Activated CD4-positive, alpha-beta T cell treated with anti-CD3 and anti-CD28 coated beads, Interleukin-2, amount 50 U/mL, for 4 hours (primary cell): ENCODE data around the gene SHLD1.

Source experiments
- DNase-seq, 2 experiments: peaks; one replicate each; pipeline ENCODE4 v3.0.0-alpha.2; 2020

Gene SHLD1

GRCh38 chr20:5821627-5822215 is 71.5 kb downstream of the SHLD1 start:
- DNase-seq = no peak

GRCh38 chr20:5822569-5822968 is 72.4 kb downstream of the SHLD1 start:
- DNase-seq = no peak

- no peak for DNase-seq
Observed at GRCh38 chr20:5825130-5825719, 75.0 kb downstream of the SHLD1 start.

- DNase-seq = no peak
Observed at GRCh38 chr20:5827098-5827853, 77.1 kb downstream of the SHLD1 start.

GRCh38 chr20:5827861-5828260 is 77.7 kb downstream of the SHLD1 start:
- no peak for DNase-seq

GRCh38 chr20:5829241-5829809 is 79.1 kb downstream of the SHLD1 start:
- no peak for DNase-seq

- no peak for DNase-seq
Observed at GRCh38 chr20:5831539-5832237, 81.5 kb downstream of the SHLD1 start.

- no peak for DNase-seq
Observed at GRCh38 chr20:5833309-5833941, 83.2 kb downstream of the SHLD1 start.

- no peak for DNase-seq
Observed at GRCh38 chr20:5834436-5835005, 84.3 kb downstream of the SHLD1 start.

- DNase-seq = peak; percentile 10 to 11
Observed at GRCh38 chr20:5835321-5835821, 85.2 kb downstream of the SHLD1 start.

GRCh38 chr20:5835871-5836270 is 85.7 kb downstream of the SHLD1 start:
- no peak for DNase-seq

GRCh38 chr20:5836569-5836968 is 86.4 kb downstream of the SHLD1 start:
- no peak for DNase-seq

- no peak for DNase-seq
Observed at GRCh38 chr20:5840411-5841002, 90.3 kb downstream of the SHLD1 start.

GRCh38 chr20:5841522-5841921 is 91.3 kb downstream of the SHLD1 start:
- DNase-seq = no peak

- DNase-seq = no peak
Observed at GRCh38 chr20:5842465-5842864, 92.3 kb downstream of the SHLD1 start.

GRCh38 chr20:5843054-5843592 is 92.9 kb downstream of the SHLD1 start:
- no peak for DNase-seq

- peak; percentile 28 to 44 for DNase-seq
Observed at GRCh38 chr20:5844063-5844681, 94.0 kb downstream of the SHLD1 start.

- no peak for DNase-seq
Observed at GRCh38 chr20:5845681-5846615, 95.7 kb downstream of the SHLD1 start.

- DNase-seq = no peak
Observed at GRCh38 chr20:5848711-5849505, 98.7 kb downstream of the SHLD1 start.
